NCI-H1930 (cell line): Measurements from ENCODE around the gene WNK1.

Source experiments
- DNase-seq, 2 experiments: peaks; one replicate each; lab custom pipeline; 2025; lab: John Stamatoyannopoulos, UW

Gene WNK1

DNA sequence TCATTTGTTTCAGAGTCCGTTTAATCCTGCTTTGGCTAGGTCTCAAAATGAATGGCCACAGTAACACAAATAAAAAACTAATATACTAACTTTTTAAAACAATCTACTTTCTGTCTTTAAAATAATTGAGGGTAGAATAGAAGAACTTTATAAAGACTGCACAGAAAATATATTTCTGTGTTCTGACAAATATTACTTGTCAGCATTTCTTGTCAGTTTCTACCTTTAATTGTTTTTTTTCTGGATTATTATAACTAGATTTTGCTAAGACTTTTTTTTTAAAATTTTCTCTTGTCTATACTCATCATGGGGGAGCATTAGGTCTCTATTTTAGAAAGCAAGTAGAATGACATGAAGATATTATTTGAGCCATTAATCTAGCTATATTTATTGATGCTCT, 110.9 kb downstream of the WNK1 start:
- DNase-seq = no peak

DNA sequence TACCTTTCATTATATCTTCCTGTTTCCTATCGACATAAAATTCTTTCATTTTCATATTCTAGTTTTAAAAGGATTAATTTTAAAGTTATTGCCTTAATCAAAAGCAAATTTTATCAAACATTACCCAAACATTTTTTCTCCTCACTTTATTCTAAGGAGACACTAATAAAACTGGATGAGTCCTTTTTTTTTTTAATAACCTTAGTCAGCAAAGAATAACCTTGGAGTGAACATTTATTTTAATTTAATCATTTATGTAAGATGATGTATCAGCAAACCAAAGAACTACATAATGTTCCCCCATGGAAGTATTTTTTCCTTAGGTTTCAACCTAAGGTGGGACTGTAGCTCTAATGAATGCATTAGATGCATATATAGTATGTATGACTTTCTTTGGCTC, 113.2 kb downstream of the WNK1 start:
- DNase-seq = no peak

DNA sequence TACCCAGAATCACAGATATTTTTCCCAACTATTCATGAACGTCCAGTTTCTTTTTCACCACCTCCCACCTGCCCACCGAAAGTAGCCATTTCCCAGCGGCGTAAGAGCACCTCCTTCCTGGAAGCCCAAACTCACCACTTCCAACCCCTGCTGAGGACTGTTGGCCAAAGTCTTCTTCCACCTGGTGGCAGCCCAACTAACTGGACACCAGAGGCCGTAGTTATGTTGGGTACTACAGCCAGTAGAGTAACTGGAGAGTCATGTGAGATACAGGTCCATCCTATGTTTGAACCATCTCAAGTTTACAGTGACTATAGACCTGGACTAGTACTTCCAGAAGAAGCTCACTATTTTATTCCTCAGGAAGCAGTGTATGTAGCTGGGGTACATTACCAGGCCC, 115.5 kb downstream of the WNK1 start:
- DNase-seq = no peak

DNA sequence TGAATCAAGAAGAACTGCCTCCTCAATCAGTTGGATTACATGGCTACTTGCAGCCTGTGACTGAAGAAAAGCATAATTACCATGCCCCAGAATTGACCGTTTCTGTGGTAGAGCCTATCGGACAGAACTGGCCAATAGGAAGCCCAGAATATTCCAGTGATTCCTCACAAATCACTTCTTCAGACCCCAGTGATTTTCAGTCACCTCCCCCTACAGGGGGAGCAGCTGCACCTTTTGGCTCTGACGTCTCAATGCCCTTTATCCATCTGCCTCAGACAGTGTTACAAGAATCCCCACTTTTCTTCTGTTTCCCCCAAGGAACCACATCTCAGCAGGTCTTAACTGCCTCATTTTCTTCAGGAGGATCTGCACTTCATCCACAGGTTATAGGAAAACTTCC, 116.3 kb downstream of the WNK1 start:
- DNase-seq = no peak

GRCh38 chr12:870378-870777, 118.0 kb downstream of the WNK1 start:
- no peak for DNase-seq

- no peak for DNase-seq
These were observed 121.6 kb downstream of the WNK1 start for GRCh38 chr12:873954-874353.

DNA sequence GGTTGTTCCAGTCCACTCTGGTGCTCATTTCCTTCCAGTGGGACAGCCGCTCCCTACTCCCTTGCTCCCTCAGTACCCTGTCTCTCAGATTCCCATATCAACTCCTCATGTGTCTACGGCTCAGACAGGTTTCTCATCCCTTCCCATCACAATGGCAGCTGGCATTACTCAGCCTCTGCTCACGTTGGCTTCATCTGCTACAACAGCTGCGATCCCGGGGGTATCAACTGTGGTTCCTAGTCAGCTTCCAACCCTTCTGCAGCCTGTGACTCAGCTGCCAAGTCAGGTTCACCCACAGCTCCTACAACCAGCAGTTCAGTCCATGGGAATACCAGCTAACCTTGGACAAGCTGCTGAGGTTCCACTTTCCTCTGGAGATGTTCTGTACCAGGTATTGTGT, 127.3 kb downstream of the WNK1 start:
- no peak for DNase-seq

GRCh38 chr12:880656-881055, 128.3 kb downstream of the WNK1 start:
- no peak for DNase-seq

DNA sequence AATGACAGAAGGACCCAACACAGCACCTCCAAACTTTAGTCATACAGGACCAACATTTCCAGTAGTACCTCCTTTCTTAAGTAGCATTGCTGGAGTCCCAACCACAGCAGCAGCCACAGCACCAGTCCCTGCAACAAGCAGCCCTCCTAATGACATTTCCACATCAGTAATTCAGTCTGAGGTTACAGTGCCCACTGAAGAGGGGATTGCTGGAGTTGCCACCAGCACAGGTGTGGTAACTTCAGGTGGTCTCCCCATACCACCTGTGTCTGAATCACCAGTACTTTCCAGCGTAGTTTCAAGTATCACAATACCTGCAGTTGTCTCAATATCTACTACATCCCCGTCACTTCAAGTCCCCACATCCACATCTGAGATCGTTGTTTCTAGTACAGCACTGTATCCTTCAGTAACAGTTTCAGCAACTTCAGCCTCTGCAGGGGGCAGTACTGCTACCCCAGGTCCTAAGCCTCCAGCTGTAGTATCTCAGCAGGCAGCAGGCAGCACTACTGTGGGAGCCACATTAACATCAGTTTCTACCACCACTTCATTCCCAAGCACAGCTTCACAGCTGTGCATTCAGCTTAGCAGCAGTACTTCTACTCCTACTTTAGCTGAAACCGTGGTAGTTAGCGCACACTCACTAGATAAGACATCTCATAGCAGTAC, 132.5 kb downstream of the WNK1 start:
- DNase-seq = no peak

DNA sequence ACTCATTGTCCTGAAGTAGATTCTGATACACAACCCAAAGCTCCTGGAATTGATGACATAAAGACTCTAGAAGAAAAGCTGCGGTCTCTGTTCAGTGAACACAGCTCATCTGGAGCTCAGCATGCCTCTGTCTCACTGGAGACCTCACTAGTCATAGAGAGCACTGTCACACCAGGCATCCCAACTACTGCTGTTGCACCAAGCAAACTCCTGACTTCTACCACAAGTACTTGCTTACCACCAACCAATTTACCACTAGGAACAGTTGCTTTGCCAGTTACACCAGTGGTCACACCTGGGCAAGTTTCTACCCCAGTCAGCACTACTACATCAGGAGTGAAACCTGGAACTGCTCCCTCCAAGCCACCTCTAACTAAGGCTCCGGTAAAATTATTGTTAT, 133.3 kb downstream of the WNK1 start:
- DNase-seq = no peak

DNA sequence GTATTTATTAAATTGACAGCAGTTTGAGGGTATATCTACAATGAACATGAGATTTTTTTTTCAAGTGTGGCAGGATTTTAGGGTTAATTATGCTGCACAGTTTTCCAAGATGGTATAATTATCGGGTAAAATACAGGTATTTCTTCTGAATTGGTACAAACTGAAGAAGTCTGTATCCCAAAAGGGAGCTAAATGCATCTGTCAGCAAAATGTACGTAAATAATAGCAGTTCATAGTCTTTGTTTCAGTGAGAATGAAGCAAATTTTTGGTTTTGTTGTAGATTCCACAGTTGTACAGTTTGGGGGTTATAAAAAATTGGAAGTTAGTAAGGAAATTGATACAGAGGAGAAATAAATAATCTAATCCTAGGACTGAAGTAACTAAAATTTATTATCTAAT, 133.8 kb downstream of the WNK1 start:
- no peak for DNase-seq

GRCh38 chr12:894226-894625, 141.8 kb downstream of the WNK1 start:
- no peak for DNase-seq

GRCh38 chr12:896031-896430, 143.7 kb downstream of the WNK1 start:
- no peak for DNase-seq

GRCh38 chr12:897386-897785, 145.0 kb downstream of the WNK1 start:
- DNase-seq = no peak

DNA sequence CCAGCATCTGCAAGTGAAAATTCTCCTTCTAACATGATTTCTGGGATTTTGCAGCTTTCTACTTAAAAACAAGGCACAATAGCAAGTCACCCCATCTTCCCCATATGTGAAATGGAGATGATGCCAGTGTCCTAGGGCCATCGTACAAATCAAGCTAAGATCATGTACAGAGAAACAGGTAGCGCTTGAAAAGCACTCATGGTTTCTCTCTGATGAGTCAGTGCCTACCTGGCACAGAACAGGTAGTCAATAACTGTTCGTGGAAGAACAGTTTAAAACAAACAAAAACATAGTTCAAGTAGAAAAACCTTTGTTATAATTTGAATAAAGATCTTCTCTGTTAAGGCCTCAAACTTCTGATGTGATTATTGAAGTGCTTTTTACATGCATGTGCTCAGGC, 150.2 kb downstream of the WNK1 start:
- no peak for DNase-seq

DNA sequence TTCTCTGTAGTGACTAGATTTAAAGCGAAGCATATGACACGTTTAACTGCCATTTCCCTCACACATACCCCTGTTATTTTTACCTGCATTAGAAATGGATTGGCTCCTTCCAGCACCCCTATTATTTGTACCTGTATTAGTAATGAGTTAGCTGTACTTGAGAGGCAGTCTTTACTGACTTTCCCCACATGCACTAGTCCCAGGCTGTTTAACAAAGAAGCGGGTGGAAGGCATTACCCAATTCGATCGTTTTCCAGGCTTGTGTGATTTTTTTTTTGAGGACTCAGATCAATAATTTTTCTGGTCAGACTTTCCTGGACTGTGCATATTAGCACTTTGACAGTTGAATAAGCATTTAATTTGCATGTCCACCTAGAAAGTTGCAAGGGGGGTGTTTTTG, 150.7 kb downstream of the WNK1 start:
- DNase-seq = no peak

GRCh38 chr12:904010-904414, 151.6 kb downstream of the WNK1 start:
- no peak for DNase-seq

DNA sequence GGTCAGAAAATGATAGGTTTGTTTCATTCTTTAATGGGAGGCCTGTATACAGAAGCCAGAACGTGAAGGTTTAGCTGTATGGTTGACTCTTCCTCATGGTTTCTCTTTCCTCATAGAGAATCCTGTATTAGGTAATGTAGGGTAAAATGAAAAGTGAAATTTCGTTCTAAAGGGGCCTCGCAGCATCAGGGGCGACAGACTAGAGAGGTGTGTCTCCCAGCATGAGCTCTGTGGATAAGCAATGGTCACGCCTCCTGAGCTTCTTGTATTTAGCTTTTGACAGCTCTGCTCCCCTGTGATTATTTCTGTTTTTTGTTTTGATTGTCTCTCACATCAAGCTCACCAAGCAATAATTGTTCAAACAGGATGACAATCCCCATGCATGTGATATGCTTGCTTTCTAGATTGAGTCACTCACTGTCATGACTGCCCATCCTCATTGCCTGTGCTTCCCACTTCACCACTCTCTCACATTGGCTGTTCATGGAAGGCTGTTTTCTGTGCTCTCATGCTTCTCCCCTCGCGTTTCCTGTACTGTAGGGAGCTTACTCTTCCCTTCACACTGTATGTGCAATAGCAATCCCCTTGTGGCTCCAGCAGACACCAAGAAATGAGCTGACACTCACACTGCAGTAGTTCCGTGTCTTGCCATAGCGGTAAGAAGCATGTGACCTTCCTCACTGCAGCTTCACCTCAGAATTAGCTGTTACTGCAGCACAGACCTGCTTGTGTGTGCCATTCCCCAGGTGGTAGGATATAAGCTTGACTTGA, 153.1 kb downstream of the WNK1 start:
- no peak for DNase-seq

DNA sequence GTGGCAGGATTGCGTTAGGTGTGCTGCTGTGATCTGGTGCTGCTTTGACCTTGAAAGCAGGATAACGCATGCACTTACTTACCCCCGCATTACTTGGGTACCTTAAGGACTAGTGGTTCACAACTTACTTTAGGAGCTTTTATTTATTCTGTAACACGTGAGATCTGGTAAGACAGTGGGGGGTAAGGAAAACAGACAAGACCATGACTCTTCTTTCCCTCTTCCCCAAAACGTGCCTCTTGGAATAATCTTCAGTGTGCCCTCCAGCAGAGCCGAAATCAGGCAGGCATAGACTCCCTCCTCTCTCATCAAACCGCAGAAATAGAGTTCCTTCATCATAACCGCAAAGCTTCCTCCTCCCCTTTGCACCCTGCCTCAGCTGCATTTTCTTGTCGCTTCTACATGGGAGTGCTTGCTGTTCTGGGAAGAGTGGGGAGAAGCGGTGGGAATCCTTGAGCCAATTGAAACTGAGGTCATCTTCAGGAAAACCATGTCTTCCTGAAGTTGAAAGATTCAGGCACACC, 153.7 kb downstream of the WNK1 start:
- no peak for DNase-seq

- DNase-seq = no peak
These were observed 155.2 kb downstream of the WNK1 start for GRCh38 chr12:907413-908185.

DNA sequence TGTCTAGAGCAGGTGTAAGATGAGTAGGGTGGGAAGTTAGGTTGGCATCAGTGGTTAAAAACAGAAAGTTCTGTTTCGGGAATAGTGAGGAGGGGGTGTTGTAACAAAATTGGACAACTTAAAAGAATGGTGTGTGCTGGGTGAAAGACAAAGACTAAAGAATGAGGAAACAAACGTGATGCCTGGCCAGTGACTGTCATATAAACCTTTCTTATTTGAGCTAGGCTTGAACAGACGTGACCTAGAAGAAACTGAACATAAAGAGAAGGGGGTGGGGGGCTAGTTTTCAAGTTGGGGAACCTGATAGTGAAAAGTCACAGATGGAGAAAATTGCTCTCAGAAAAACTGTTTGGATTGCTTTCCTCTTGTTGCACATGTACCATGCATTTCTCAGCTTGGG, 157.5 kb downstream of the WNK1 start:
- no peak for DNase-seq

DNA sequence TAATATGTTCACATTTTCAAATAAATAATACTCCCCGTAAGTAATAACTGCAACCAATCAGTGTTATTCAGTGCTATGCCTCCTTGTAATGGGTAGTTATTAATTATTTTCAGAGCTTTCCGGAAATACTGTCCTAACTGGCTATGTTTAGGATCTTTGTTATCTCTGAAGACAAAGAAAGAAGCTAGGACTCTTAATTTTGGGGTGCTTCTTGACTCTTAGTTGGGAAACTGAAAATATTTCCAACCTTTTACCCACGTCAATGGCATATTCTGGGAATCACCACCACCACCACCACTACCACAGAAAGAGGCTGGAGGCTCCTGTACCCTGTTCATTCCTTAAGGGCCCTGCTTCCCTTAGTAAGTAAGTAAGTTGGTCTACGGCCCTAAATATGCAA, 158.0 kb downstream of the WNK1 start:
- no peak for DNase-seq
